SK-N-SH (cell line): Measurements from ENCODE around the gene PEPD. TPM values are rescaled to one million over a fixed set of nuclear protein-coding genes. Genes with fewer than 3 reads are reported as not detected.
"Not testable (repeated sequence)": the region's sequence is repeated elsewhere in the genome, so short reads cannot be mapped to it uniquely, and the experiment has no call there.

Source experiments
- CTCF ChIA-PET: fragments of 300-600, 350-600 bp; formaldehyde crosslinking; extraction: SDS; loops from one replicate; lab custom pipeline; 2021; lab: Yijun Ruan, JAX
- POLR2A ChIA-PET: fragments of 350-600 bp; sonication (Branson Sonifier 250); formaldehyde crosslinking; extraction: SDS; loops from one replicate; lab custom pipeline; 2020; ENCODE audit warnings: antibody characterized with exemption, inconsistent platforms; lab: Yijun Ruan, JAX
- DNase-seq: peaks from one replicate; pipeline ENCODE4 v3.0.0; 2012
- H2AFZ ChIP-seq: fragments of 200-600 bp; sonication (generic); 2 replicates; pipeline ENCODE4 v1.8.1; 2016; ENCODE audit warnings: antibody characterized with exemption, mild to moderate bottlenecking, low read depth
- H3F3A ChIP-seq: fragments of 200-600 bp; sonication (generic); replicated peaks from 2 replicates; pipeline ENCODE3; 2016; ENCODE audit warnings: antibody characterized with exemption, mild to moderate bottlenecking; ENCODE audit not compliant: insufficient read depth
- H3K27ac ChIP-seq, 2 experiments: fragments of 200-500 bp in 1 of 2; fragments of 200-600 bp in 1 of 2; sonication (Bioruptor generic) in 1 of 2; sonication (generic), shearing (Covaris generic) in 1 of 2; 2 replicates each; pipeline versions ENCODE4 v1.5.1 to v1.6.1; 2014 to 2016; ENCODE audit warnings: low read depth in 2 of 2, inconsistent platforms in 1 of 2, low read length in 1 of 2, mild to moderate bottlenecking in 1 of 2, mixed read lengths in 1 of 2
- H3K27me3 ChIP-seq: fragments of 200-600 bp; sonication (generic), shearing (Covaris generic); 2 replicates; pipeline ENCODE4 v1.6.1; 2016; ENCODE audit warnings: mixed run types; ENCODE audit not compliant: insufficient read depth
- H3K36me3 ChIP-seq, 2 experiments: fragments of 200-500 bp in 1 of 2; fragments of 200-600 bp in 1 of 2; sonication (Bioruptor generic) in 1 of 2; sonication (generic) in 1 of 2; replicated peaks in 1 of 2; 2 replicates each; pipeline versions ENCODE3 to v1.5.1; 2014 to 2016; ENCODE audit warnings: low read length in 1 of 2, mild to moderate bottlenecking in 1 of 2; ENCODE audit not compliant: insufficient read depth in 2 of 2, control insufficient read depth in 1 of 2
- H3K4me1 ChIP-seq, 2 experiments: fragments of 200-500 bp in 1 of 2; fragments of 200-600 bp in 1 of 2; sonication (Bioruptor generic) in 1 of 2; sonication (generic), shearing (Covaris generic) in 1 of 2; 2 replicates each; pipeline versions ENCODE4 v1.5.1 to v1.6.1; 2014 to 2016; ENCODE audit warnings: low read depth in 1 of 2, low read length in 1 of 2, mixed run types in 1 of 2; ENCODE audit not compliant: insufficient read depth in 2 of 2, control insufficient read depth in 1 of 2
- H3K4me2 ChIP-seq: fragments of 200-600 bp; sonication (generic), shearing (Covaris generic); 2 replicates; pipeline ENCODE4 v1.6.1; 2017; ENCODE audit warnings: mixed run types
- H3K4me3 ChIP-seq, 2 experiments: fragments of 200-500 bp in 1 of 2; fragments of 200-600 bp in 1 of 2; sonication (Bioruptor generic) in 1 of 2; sonication (generic), shearing (Covaris generic) in 1 of 2; 2 replicates each; pipeline versions ENCODE4 v1.5.1 to v1.8.1; 2014 to 2016; ENCODE audit warnings: low read depth in 2 of 2, inconsistent platforms in 1 of 2, low read length in 1 of 2, mild to moderate bottlenecking in 1 of 2, mixed read lengths in 1 of 2, moderate library complexity in 1 of 2
- H3K79me2 ChIP-seq: fragments of 200-600 bp; sonication (generic); 2 replicates; pipeline ENCODE4 v1.8.1; 2017; ENCODE audit warnings: mild to moderate bottlenecking; ENCODE audit not compliant: insufficient read depth
- H3K9ac ChIP-seq: fragments of 200-600 bp; sonication (generic); 2 replicates; pipeline ENCODE4 v1.6.1; 2017; ENCODE audit warnings: mixed run types
- H3K9me2 ChIP-seq: fragments of 200-600 bp; sonication (generic); 2 replicates; pipeline ENCODE4 v1.6.1; 2017; ENCODE audit warnings: mixed run types
- H3K9me3 ChIP-seq: fragments of 200-600 bp; sonication (generic); 2 replicates; pipeline ENCODE4 v1.6.1; 2017; ENCODE audit warnings: mixed run types, mild to moderate bottlenecking, moderate library complexity
- H4K20me1 ChIP-seq: fragments of 200-600 bp; sonication (generic); 2 replicates; pipeline ENCODE4 v1.6.1; 2017; ENCODE audit warnings: mild to moderate bottlenecking, mixed run types; ENCODE audit not compliant: insufficient read depth
- CTCF ChIP-seq: fragments of 200-600 bp; sonication (generic); IDR thresholded peaks from 2 replicates; pipeline ENCODE4 v1.6.1; 2017; ENCODE audit warnings: antibody characterized with exemption, mild to moderate bottlenecking, moderate library complexity
- FOXJ3 ChIP-seq: sonication (generic); formaldehyde crosslinking; IDR thresholded peaks from 2 replicates; pipeline ENCODE4 v1.5.1; 2020; ENCODE audit warnings: mild to moderate bottlenecking, missing genetic modification reagents
- JUND ChIP-seq: IDR thresholded peaks from 2 replicates; pipeline ENCODE4 v1.4.0; 2012
- NFIC ChIP-seq: IDR thresholded peaks from 2 replicates; pipeline ENCODE4 v1.4.0; 2012; ENCODE audit warnings: borderline replicate concordance
- PBX3 ChIP-seq: IDR thresholded peaks from 2 replicates; pipeline ENCODE4; 2012
- POLR2AphosphoS5 ChIP-seq: IDR thresholded peaks from 2 replicates; pipeline ENCODE4 v1.6.1; 2012; ENCODE audit warnings: low read depth, low read length
- REST ChIP-seq: IDR thresholded peaks from 2 replicates; pipeline ENCODE4 v1.6.1; 2012; ENCODE audit warnings: mild to moderate bottlenecking, low read depth, low read length, moderate library complexity
- SIN3A ChIP-seq: IDR thresholded peaks from 2 replicates; pipeline ENCODE4 v1.6.1; 2012; ENCODE audit warnings: low read depth, mild to moderate bottlenecking, low read length, moderate library complexity, borderline replicate concordance
- SMC3 ChIP-seq: IDR thresholded peaks from 2 replicates; pipeline ENCODE4 v1.6.1; 2012; ENCODE audit warnings: low read depth, low read length, improper control_type of control experiment
- TCF12 ChIP-seq: IDR thresholded peaks from 2 replicates; pipeline ENCODE4 v1.4.0; 2012
- TEAD4 ChIP-seq: IDR thresholded peaks from 2 replicates; pipeline ENCODE4 v1.4.0; 2012; ENCODE audit warnings: mild to moderate bottlenecking, borderline replicate concordance; ENCODE audit not compliant: insufficient read depth
- ZBTB33 ChIP-seq: IDR thresholded peaks from 2 replicates; pipeline ENCODE4 v1.4.0; 2012; ENCODE audit warnings: low read depth, borderline replicate concordance
- WGBS: methylation state at CpG from one replicate; pipeline ENCODE4 v1.1.6; 2017; ENCODE audit warnings: low lambda C conversion rate; 5-methylcytosine and 5-hydroxymethylcytosine counted together
- polyA plus RNA-seq, 3 experiments: library from polyadenylated mRNA; depleted of rRNA; stranded (reverse); fragments of >200 nt; gene quantifications; 2 replicates each; pipeline ENCODE4 v1.2.3, GENCODE V29; 2012

The PEPD gene
- polyA plus RNA-seq, 1 of the 3 experiments (the other 2 are of a cell fraction) = 88.9 TPM

GRCh38 chr19:33492090-33492489, 29.5 kb downstream of the PEPD start:
- Histone ChIP-seq H3K79me2 (no peaks in the 10 kb centered on the region), H3K4me1 (peaks cover 0 to 4% of the 10 kb centered on the region in 2 experiments; a peak in 2 of 4 replicates), H3K27me3 (no peaks in the 10 kb centered on the region), H3K9me3 (no peaks in the 10 kb centered on the region), H3K36me3 (peaks cover 0 to 2% of the 10 kb centered on the region in 2 experiments), H3K9me2 (no peaks in the 10 kb centered on the region), H2AFZ (no peak overlapping the region), H3K9ac (no peak overlapping the region), H3K4me2 (no peak overlapping the region), H4K20me1 (no peaks in the 10 kb centered on the region), H3K4me3 (no peak overlapping the region), H3K27ac (no peak overlapping the region), H3F3A (no peaks in the 10 kb centered on the region)
- POLR2A ChIA-PET = no interaction called here
- DNase-seq = no peak
- 92% methylated on average over 5 of the region's 7 CpGs for WGBS
- CTCF ChIA-PET = interaction anchor here (1.6 to 1.7 kb wide), 2 partner anchors 11 to 62 kb away, joined by 5 read pairs; no protein-coding TSS in a partner anchor
- no peak for TF ChIP-seq PBX3

- H3K9ac ChIP-seq, H3K27ac ChIP-seq, CTCF ChIA-PET, H3K4me3 ChIP-seq, POLR2A ChIA-PET, H3K9me2 ChIP-seq, H3K27me3 ChIP-seq, H3K9me3 ChIP-seq, H2AFZ ChIP-seq, H4K20me1 ChIP-seq, H3K4me1 ChIP-seq, H3K4me2 ChIP-seq, H3K79me2 ChIP-seq, H3K36me3 ChIP-seq, H3F3A ChIP-seq, DNase-seq: not testable (repeated sequence)
- 87% methylated on average over 8 of the region's 8 CpGs for WGBS
Observed at GRCh38 chr19:33490596-33490995, 31.0 kb downstream of the PEPD start.

GRCh38 chr19:33490041-33490451, 31.5 kb downstream of the PEPD start:
- Histone ChIP-seq H3K27me3 (no peaks in the 10 kb centered on the region), H3K9me2 (no peaks in the 10 kb centered on the region), H3K4me3 (no peak overlapping the region), H3K9me3 (no peaks in the 10 kb centered on the region), H3K79me2 (no peaks in the 10 kb centered on the region), H4K20me1 (no peaks in the 10 kb centered on the region), H2AFZ (no peak overlapping the region), H3F3A (no peaks in the 10 kb centered on the region), H3K27ac (no peak overlapping the region), H3K9ac (no peak overlapping the region), H3K4me1 (peaks cover 0 to 4% of the 10 kb centered on the region in 2 experiments; a peak in 2 of 4 replicates), H3K36me3 (no peaks in the 10 kb centered on the region), H3K4me2 (no peak overlapping the region)
- DNase-seq = peak; percentile 17
- ChIA-PET POLR2A (no interaction called here), CTCF (no interaction called here)
- 95% methylated on average over 9 of the region's 9 CpGs for WGBS
- TF ChIP-seq SIN3A (no peak), SMC3 (no peak), CTCF (no peak), REST (no peak), TCF12 (no peak), PBX3 (no peak), POLR2AphosphoS5 (no peak), JUND (no peak), FOXJ3 (CRISPR knock-in tag) (no peak), ZBTB33 (no peak), TEAD4 (no peak), NFIC (no peak)
